IPS-NIHi7 (cell line): Measurements from ENCODE around the gene OR1J2.
"Not testable (repeated sequence)": the region's sequence is repeated elsewhere in the genome, so short reads cannot be mapped to it uniquely, and the experiment has no call there.

Experiments used
- DNase-seq: peaks from one replicate; pipeline ENCODE4 v3.0.0; 2012; ENCODE audit warnings: mixed read lengths; ENCODE audit errors: extremely low spot score

The OR1J2 gene, protein sequence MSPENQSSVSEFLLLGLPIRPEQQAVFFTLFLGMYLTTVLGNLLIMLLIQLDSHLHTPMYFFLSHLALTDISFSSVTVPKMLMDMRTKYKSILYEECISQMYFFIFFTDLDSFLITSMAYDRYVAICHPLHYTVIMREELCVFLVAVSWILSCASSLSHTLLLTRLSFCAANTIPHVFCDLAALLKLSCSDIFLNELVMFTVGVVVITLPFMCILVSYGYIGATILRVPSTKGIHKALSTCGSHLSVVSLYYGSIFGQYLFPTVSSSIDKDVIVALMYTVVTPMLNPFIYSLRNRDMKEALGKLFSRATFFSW

DNA sequence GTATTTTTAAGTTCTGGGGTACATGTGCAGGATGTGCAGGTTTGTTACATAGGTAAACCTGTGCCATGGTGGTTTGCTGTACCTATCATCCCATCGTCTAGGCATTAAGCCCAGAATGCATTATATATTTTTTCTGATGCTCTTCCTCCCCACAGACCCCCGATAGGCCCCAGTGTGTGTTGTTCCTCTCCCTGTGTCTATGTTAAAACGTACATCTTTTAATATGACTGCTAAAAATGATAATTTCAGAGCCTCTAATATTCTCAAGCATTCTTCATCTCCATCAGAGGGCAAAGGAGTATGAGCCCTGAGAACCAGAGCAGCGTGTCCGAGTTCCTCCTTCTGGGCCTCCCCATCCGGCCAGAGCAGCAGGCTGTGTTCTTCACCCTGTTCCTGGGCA lies at the start of gene OR1J2:
TSS of gene OR1J2 (plus strand) at position 301 of the 400 bp plus-strand sequence. CDS start at position 301, 0 bp downstream.
- no peak for DNase-seq

DNA sequence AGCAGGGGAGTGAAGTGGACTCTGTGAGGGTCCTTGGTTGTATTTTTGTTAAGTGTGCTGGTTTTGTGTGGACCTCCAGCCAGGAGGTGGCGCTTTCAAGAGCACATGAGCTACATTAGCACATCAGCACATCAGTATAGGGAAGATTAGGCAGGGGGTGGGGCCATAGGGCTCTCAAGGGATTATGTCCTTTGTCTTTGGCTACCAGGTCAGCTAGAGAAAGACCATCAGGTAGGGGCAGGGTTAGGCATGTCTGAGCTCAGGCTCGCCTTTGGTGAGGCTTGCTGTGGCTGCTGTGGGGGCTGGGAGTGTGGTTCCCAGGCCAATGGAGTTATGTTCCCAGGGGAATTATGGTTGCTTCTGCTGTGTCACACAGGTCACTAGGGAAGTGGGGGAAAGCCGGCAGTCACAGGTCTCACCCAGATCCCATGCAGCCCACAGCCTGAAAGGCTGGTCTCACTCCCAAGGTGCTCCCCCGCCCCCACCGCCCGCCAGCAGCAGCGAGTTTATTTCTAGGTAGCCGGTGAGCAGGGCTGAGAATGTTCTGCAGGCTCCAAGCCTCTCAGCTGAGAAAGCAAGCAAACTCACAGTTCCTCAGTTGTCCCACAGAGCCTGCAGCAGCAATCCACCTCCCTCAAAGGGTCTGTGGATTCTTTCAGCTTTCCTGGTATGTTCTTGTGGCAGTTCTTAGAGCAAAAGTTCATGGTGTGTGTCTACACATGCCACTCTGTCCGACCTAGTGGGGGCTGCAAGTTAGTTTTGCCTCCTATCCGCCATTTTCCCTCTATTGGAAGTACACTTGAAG lies 46.6 kb upstream of the OR1J2 start:
- no peak for DNase-seq

DNA sequence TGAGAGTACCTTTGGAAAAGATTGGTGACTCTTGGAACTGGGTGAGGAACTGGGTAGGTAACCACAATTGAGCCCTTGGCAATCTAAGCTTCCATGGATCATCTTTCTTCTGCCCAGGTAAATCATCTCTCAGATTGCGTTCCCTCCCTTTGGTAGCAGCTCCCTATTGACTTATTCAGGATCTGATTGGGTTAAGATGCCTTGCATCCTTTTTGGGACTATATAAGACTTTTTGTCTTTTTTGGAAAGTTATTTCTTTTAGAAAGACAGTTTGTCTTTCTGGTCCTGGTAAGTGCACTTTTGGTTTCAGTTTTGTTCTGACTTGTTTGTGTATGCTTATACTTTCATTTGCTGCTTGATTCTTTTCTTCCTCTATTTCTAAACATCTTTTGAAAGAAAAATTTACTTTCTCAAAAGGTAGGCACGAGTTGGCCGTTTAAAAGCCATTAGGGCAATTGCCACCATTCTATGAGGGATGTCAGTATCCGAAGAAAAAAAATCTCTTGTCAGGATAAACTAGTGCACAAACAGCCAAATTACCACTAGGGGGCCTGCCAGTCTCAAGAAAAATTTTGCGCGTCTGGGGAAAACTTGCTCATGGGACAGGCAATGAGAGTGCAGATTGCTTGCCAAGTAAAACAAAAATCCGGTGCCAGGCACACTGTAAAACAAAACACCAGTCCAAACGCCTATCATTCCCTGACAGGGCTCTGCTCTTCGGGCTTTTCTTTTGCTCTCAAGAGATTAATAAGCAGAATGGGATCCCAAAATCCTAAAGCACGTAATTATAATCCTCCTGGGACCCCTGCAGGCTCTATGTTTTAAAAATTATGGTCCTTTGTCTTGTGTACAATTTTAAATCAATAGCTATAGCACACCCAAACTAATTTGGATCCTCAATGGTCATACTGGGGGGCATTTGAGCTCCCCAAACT lies 45.7 kb upstream of the OR1J2 start:
- peak; percentile 67 for DNase-seq

DNA sequence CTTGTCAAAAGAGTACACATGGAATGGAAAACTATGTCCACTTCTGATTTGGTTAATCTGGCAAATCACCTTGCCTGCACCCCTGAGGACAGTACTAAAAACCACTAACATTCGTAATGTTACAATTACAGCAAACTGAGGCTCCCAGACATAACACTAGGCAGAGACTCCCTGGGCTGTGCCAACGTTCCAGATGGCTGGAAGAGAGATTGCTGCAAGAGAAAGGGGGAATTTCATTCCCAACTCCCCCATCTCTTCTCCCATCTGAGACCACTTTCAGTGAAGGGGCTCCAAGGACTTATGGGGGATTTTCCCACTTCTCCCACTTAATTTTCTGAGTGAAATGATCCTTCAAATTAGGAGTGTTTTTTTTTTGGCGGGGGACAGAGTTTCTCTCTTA lies 44.1 kb upstream of the OR1J2 start:
- DNase-seq: no peak

DNA sequence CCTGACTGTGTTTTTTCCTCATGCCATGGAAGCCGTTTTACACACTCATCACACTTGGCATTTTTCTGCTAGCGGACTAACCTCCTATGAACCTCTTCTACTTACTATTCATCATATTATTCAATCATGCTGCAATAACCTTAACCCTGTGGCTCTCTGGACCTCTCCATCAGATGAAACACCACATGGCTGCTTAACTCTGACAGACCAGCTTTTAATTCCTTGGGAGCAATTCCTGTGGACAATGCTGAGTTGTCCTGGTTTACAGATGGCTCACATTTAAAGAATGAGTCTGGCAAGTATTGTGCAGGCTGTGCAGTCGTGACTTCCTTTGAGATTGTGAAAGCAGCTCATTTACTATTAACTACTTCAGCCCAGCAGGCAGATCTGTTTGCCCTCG lies 41.9 kb upstream of the OR1J2 start:
- DNase-seq: no peak

DNA sequence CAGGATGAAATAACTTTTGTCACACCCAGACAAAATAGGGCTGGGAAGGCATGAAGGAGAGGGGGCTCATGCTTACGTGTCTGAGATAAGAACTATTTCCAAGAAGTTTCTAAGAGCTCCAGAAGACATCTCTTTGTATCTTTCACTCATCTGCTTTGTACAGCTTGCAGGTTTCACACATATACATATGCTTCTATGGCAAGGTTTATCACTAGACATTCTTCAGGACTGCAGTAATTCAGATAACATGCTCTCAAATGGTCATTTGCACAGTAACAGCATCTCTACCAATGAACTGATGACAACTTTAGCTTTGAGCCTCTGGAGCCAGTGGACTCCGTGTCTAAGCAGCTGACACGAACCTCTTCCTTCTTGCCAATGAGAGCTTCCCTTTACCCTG lies 36.0 kb upstream of the OR1J2 start:
- no peak for DNase-seq

DNA sequence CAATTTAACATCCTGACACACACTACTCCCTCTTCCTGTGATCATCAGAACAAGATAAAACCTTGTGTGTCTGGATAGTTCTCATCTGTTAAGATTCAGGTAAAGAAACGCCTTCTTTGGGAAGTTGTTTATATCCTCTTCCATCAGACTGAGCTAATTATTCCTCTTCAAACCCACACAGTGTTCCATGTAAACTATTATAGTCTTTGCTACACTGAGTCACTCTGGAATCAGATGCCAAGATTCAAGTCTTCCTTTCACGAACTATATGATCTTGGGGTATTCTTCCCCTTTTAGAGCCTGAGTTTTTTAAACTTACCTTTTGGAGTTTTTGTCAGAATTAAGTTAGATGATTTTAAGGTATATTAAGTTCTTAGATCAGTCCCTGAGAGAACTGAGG lies 34.9 kb upstream of the OR1J2 start:
- no peak for DNase-seq

DNA sequence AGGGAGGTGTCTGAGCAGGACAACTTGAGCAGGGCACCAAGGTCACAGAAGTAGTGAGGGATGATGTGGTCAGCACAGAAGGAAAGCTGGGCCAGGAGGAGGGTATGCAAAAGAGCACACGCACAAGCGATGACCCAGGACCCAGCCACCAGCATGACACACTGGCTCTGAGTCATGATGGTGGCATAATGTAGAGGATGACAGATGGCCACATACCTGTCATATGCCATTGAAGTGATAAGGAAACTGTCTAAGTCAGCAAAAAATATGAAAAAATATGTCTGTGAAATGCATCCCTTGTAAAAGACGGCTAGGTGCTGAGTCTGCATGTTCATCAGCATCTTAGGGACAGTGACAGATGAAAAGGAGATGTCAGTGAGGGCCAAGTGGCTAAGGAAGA lies 33.3 kb upstream of the OR1J2 start:
- DNase-seq: no peak

DNA sequence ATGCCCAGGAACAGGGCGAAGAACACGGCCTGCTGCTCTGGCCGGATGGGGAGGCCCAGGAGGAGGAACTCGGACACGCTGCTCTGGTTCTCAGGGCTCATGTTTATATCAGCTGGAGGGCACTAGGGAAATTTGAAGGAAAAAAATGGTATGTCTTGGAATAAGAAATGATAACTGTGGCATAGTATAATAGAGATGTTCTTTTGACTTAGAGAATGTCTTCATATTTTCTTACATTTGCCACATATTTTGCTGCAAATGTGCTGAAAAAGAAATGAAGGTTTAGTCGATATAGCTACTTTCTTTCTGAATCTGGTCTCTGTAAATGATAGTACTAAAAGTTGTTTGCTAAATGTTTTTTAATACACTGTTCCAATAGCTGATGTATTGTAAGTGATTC lies 32.8 kb upstream of the OR1J2 start, which contains the start of gene OR1J1:
TSS of gene OR1J1 (minus strand) at position 101 of the 400 bp plus-strand sequence. CDS start at position 101, 0 bp downstream.
- no peak for DNase-seq

DNA sequence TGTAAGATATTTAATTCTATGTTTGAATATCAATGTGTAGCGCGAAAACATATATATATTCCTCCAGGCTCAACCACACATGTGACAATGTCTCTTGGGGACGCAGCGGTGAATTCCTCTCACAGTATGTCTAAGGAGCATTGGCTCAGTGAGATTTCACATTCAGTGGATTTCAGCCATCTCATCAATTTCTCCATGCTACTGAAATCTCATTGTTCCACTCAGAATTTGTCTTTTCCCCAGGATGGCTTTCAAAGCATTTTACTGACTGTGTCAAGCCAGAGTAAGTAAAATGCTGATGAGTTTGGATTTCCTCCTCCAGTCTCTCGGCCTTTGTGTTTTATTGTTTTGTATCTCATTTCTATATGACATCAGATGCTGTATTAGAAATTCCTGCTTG lies 31.5 kb upstream of the OR1J2 start:
- DNase-seq: no peak

DNA sequence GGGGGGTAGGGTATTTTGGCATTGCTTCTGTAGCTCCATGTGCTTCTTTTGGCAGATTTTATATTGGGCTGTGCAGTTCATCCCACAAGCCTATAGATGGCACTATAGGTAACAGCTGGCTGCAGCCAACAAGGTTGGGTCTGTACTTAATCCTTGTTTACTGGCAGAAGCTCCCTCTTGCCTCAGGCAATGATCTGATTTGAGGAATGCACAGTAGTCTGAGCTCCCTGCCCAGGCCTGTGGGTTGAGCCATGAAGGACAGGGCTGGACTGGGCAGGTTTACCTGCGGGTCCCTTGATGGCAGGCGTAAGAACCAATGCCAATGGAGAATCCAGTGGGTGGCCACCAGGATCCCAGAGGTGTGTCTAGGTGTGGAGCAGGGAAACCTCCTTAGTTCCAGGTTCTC lies 11.7 kb upstream of the OR1J2 start:
- peak; percentile 43 for DNase-seq

DNA sequence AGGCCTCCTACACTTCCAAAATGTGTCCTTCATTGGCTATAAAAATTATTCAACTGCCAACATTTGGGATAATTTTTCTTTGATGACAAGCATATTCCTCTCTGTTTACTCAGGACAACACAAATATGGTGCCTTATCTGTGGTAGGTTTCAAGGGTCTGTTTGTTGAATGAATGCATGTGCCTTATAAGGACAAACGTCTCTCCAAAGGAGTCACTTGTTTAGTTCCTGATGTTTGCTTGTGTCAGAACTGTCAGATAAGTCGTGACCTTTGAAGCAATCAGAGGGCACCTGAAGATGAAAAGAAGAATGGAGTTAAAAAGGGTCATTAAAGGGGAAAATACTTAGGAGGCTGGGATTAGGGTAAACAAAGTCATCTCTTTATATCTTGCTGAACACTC lies 3.6 kb upstream of the OR1J2 start:
- no peak for DNase-seq

DNA sequence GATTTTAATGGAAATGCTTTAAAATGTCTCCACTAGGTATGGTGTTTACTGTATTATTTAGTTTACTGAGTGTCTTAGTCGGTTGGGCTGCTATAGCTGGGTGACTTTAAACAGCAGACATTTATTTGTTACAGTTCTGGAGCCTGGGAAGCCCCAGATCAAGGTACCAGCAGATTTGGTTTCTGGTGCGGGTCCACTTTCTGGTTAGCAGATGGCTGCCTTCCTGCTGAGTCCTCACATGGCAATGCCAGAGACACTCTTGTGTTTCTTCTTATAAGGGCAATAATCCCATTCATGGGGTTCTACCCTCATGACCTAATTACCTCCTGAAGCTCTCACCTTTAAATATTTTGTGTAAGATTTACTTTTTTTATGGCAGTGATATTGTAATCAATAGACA lies 7.6 kb downstream of the OR1J2 start:
- no peak for DNase-seq

DNA sequence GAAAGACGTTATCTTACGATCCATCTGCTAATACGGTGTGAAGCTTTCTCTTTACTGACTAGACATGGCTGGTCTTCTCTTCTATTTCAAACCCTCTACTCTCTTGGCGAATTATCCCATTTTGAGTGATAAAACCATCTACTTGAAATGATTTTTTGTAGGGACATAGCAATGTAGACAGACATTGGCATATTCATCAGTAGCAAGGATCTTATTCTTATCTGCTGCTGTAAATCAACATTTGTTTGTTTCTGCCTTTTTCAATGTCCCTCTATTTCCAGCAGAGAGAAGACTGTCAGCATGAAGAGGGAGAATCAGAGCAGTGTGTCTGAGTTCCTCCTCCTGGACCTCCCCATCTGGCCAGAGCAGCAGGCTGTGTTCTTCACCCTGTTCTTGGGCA lies 8.2 kb downstream of the OR1J2 start, which contains the start of gene OR1J4:
TSS of gene OR1J4 (plus strand) at position 301 of the 400 bp plus-strand sequence. CDS start at position 301, 0 bp downstream.
- no peak for DNase-seq

DNA sequence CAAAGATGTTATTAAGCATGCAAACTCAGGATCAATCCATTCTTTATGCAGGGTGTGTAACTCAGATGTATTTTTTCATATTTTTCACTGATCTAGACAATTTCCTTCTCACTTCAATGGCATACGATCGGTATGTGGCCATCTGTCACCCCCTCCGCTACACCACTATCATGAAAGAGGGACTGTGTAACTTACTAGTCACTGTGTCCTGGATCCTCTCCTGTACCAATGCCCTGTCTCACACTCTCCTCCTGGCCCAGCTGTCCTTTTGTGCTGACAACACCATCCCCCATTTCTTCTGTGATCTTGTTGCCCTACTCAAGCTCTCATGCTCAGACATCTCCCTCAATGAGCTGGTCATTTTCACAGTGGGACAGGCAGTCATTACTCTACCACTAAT lies 8.8 kb downstream of the OR1J2 start:
- no peak for DNase-seq

DNA sequence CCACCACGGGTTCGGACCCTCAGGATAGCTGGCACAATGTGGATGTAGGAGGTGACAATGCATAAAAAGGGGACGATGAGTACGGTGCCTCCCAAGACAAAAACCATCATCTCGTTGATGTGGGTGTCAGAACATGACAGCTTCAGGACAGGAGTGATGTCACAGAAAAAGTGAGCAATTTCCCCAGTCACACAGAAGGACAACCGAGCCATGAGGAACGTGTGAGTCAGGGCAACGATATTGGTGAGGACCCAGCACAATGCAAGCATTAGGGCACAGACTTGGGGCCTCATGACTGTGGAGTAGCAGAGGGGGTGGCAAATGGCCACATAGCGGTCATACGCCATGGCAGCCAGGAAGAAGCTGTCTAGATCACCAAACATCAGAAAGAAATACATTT lies 16.0 kb downstream of the OR1J2 start:
- no peak for DNase-seq

DNA sequence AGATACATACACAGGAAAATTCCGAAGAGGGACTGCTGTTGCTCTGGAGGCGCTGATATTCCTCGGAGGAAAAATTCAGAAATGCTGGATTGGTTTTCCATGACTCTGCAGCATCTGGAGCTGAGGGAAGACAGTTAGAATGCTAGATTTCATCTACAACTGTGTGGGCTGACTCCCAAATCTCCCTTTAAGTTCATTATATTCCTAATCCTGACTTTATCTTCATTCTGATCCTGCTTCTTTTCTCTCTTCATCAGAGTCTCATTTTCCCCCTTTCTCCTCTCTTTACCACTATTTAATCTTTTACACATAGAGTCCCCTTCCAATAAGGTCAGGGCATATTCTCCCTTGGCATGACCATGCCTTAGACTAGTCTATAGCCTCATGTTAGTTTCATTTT lies 16.6 kb downstream of the OR1J2 start, which contains the start of gene OR1N1:
TSS of gene OR1N1 (minus strand) at position 101 of the 400 bp plus-strand sequence. CDS start at position 101, 0 bp downstream.
- DNase-seq: no peak

DNA sequence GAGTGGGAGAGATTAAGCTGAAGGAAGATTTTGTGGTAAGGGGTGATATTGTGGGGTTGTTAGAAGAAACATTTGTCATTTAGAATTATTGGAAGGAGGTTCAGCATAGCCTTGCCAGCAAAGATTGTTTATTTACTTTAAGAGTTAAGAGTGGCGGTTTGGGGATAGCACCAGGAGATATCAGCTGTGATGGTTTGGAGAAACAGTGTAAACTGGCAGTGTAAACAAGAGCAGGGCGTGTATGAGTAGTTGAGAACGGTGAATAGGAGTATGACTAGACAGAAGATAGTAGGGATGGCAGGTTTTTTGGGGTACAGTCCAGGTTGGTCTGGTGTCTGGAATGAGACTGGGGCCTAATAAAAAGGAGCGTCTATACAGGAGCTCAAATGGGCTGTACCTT lies 20.6 kb downstream of the OR1J2 start:
- DNase-seq: not testable (repeated sequence)

DNA sequence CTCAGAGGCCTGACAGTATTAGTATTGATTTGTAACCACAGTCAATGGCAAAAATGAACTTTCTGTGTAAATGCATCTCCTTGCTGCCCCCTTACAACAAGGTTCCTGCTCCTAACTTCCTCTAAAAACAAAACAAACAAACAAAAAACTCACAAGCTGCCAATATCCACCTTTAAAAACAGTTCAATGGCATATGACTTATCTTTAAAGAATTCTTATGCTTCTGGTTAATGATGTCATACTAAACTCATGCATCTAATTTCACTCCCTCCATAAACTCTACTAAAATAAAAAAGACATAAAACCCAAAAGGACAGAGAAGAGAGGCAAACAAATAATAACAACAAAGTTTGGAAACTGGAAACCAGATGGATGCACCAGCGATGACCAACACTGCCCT lies 25.5 kb downstream of the OR1J2 start:
- DNase-seq: no peak

DNA sequence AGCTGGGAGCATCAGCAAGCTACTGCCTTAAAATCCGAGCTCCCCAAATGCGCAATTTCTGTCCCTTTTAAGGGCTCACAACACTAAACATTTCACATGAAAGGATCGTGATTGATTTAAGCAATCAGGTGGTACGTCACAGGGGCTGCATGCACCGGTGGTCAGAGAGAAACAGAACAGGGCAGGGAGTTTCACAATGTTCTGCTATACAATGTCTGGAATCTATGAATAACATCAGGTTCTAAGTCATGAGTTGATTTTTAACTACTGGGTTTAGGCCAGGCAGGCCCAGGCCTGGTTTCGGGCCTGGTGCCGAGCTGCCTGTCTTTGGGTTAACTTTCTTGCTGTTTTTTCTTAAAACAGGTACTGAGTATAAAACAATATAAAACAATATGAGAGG lies 26.5 kb downstream of the OR1J2 start:
- DNase-seq: not testable (repeated sequence)

DNA sequence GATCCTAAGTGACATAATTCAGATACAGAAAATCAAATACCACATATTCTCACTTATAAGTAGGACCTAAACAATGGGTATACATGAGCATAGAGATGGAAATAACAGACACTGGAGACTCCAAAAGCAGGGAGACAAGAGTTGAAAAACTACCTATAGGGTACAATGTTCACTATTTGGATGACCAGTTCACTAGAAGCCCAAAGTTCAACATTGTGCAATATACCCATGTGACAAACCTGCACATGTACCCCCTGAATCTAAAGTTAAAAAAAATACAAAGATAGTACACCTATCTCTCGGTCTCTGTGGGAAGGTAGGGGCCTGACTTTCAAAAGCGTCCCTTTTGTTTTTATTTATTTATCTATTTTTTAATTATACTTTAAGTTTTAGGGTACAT lies 28.2 kb downstream of the OR1J2 start:
- DNase-seq: no peak

DNA sequence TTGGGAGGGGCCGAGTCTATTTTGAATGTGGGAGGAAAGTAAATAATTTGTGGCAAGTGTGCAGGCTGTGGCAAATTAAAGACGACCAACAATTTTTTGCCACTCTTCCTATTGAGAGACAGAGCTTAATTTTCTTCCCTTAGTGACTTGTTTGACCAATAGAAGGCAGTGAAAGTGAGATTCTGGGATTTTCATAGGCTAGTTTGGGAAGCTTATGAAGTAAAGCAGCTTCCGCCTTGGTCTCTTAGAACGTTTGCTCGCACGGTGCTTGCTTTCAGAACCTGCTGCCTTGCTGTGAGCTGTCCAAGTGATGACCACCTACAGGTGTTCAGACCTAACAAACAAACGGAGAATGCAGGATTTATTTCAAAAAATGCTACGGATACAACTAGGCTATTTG lies 35.6 kb downstream of the OR1J2 start:
- no peak for DNase-seq
